Subcutaneous preadipocyte (primary cell): ENCODE measurements around the gene UHMK1. TPM values are rescaled to one million over a fixed set of nuclear protein-coding genes. Genes with fewer than 3 reads are reported as not detected.

Experiments used
- small RNA-seq: library from RNA; depleted of rRNA; stranded (forward); fragments of <200 nt; gene quantifications from one replicate; pipeline ENCODE3, GENCODE V24; 2012
- total RNA-seq: library from RNA; depleted of rRNA; stranded (reverse); fragments of >200 nt; gene quantifications from 2 replicates; pipeline ENCODE4 v1.2.3, GENCODE V29; 2012

The UHMK1 gene
- 43.0 and 69.4 TPM in 2 replicates for total RNA-seq

GRCh38 chr1:162497723-162498495 is at the start of gene UHMK1:
TSS of gene UHMK1 (plus strand) at chr1:162497818. CDS start at chr1:162498001, 183 bp downstream.

GRCh38 chr1:162561616-162562469 is 64.2 kb downstream of the UHMK1 start, which contains the start of gene UAP1:
TSS of gene UAP1 (plus strand) at chr1:162561722. CDS start at chr1:162566069, 4,347 bp downstream.

Small RNAs within 50 kb of the gene (small RNA-seq; reads per million reads assigned to genes)
- gene UQCRBP2, result not detected

Other genes with a start within 250 kb of the UHMK1 start
- not detected in 2 replicates for gene SPATA46, start 121.0 kb upstream of the UHMK1 start, total RNA-seq
- gene C1orf226, start 116.1 kb upstream of the UHMK1 start, total RNA-seq, result under 0.01 TPM in 1 of 2 replicates, not detected in the other
- gene SH2D1B, start 85.7 kb upstream of the UHMK1 start, total RNA-seq, result under 0.01 TPM in 2 replicates
- gene UAP1, start 63.9 kb downstream of the UHMK1 start, total RNA-seq, result 132 and 141 TPM in 2 replicates
- gene DDR2, start 134.6 kb downstream of the UHMK1 start, total RNA-seq, result 181 and 196 TPM in 2 replicates